MG63 (cell line): ENCODE results near the gene ZNF688. TPM values are rescaled to one million over a fixed set of nuclear protein-coding genes. Genes with fewer than 3 reads are reported as not detected.
"Not testable (repeated sequence)": the region's sequence is repeated elsewhere in the genome, so short reads cannot be mapped to it uniquely, and the experiment has no call there.

ENCODE experiments used
- DNase-seq: peaks from one replicate; pipeline ENCODE4 v3.0.0-alpha.2; 2020
- H3K27me3 ChIP-seq: fragments of 250-450 bp; sonication (Bioruptor Pico); 2 replicates; pipeline ENCODE4 v1.5.1; 2020; ENCODE audit warnings: mild to moderate bottlenecking, moderate library complexity
- H3K36me3 ChIP-seq: fragments of 250-450 bp; sonication (Bioruptor Pico); 2 replicates; pipeline ENCODE4 v1.5.1; 2020; ENCODE audit warnings: mild to moderate bottlenecking, moderate library complexity
- H3K4me3 ChIP-seq: fragments of 250-450 bp; sonication (Bioruptor Pico); 2 replicates; pipeline ENCODE4 v1.5.1; 2020; ENCODE audit warnings: mild to moderate bottlenecking, moderate library complexity
- H3K9me3 ChIP-seq: fragments of 250-450 bp; sonication (Bioruptor Pico); 2 replicates; pipeline ENCODE4 v1.5.1; 2020; ENCODE audit warnings: mild to moderate bottlenecking, moderate library complexity
- total RNA-seq: library from RNA; depleted of rRNA; stranded (reverse); fragments of >200 nt; shearing (Covaris generic); gene quantifications from 2 replicates; pipeline ENCODE4 v1.2.3, GENCODE V29; 2014; ENCODE audit warnings: low replicate concordance

Gene ZNF688
- total RNA-seq, 1 experiment from 2014 or later: 4.0 TPM

DNA sequence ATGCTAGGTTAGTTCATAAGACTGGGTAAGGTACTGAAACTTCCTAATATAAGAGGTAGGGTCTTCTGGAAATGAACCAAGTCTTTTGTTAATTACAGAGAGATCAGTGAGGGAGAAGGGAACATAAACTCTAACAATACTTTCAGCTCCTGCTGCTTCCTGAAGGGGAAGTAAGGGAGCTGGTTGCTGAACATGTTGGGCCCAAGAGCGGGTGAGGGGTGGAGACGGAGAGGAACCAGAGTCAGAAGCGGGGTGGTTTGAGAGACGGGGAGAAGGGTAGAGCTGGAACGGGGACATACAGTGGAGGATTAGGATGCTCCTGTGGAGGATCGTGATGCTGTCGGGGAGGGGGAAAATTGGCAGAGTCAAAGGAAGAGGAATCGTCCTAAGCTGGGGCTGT is 25.4 kb downstream of the ZNF688 start:
- no peak for DNase-seq

GRCh38 chr16:30543067-30543466 is 28.4 kb downstream of the ZNF688 start:
- Histone ChIP-seq H3K9me3 (no peaks in the 10 kb centered on the region), H3K36me3 (no peaks in the 10 kb centered on the region), H3K4me3 (no peak overlapping the region), H3K27me3 (no peaks in the 10 kb centered on the region)
- DNase-seq: no peak

More for the DNA sequence above, 25.4 kb downstream of the ZNF688 start:
- H3K4me3 ChIP-seq: no peak overlapping the region
- H3K9me3 ChIP-seq: no peaks in the 10 kb centered on the region
- no peaks in the 10 kb centered on the region for H3K36me3 ChIP-seq
- H3K27me3 ChIP-seq: no peaks in the 10 kb centered on the region

DNA sequence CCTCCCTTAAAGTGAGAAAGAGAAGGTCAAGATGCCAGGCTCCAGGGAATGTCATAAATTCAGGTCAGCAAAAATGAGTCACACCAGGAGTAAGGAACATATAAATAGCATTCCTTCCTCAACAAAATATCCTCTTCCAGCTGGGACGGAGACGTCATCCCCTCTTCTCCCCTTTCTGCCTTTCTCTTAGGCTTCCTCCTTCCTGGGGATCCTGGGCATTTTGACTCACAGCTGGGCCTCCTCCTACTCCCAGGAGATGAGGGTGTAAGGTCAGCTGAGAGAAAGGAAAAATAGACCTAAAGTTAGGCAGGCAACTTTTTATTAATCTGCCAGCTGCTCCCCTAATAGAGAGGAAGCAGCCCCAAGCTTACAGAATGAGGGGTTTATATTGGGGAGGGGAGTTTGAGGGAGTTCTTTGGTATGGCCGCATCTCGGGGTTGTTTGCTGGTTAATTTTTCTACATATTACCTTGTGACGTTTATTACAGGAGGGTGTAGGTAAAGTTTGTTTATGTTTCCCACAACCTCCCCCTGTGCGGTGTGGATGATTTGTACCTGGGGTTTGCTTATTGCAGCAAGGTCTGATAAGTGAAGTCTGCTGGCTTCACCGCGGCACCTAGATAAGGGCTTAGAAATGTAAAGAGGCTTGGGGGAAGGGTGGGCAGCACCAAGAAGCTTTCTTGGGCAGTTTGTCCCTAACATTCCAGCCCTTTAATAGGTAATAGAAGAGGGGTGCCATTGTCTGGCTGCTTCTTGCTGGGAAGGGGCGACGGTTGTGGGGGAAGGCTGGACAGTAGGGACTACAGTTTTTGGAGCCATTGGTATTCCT is 29.8 kb downstream of the ZNF688 start:
- Histone ChIP-seq H3K36me3 (peaks cover 3% of the 10 kb centered on the region), H3K9me3 (no peaks in the 10 kb centered on the region)
- DNase-seq: no peak

GRCh38 chr16:30540916-30541464 is 30.5 kb downstream of the ZNF688 start:
- not testable (repeated sequence) for H3K36me3 ChIP-seq, H3K4me3 ChIP-seq, DNase-seq, H3K9me3 ChIP-seq, H3K27me3 ChIP-seq

More for the DNA sequence above, 29.8 kb downstream of the ZNF688 start:
- Histone ChIP-seq H3K4me3 (no peak overlapping the region), H3K27me3 (no peaks in the 10 kb centered on the region)

DNA sequence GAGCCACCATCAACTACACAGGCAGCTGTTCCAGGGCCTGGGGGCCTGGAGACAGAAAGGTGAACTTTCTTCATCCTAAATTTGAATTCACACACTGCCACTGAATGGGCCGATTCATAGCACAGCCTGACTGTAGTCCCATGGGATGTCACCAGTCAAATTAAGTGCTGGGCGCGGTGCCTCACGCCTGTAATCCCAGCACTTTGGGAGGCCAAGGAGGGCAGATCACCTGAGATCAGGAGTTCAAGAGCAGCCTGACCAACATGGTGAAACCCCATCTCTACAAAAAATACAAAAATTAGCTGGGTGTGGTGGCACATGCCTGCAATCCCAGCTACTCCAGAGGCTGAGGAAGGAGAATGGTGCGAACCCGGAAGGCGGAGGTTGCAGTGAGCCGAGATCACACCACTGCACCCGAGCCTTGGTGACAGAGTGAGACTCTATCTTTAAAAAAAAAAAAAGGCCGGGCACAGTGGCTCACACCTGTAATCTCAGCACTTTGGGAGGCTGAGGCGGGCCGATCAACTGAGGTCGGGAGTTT is 31.5 kb downstream of the ZNF688 start:
- not testable (repeated sequence) for H3K4me3 ChIP-seq, DNase-seq, H3K27me3 ChIP-seq, H3K9me3 ChIP-seq, H3K36me3 ChIP-seq

- Histone ChIP-seq H3K4me3 (no peak overlapping the region), H3K27me3 (no peaks in the 10 kb centered on the region), H3K9me3 (no peaks in the 10 kb centered on the region), H3K36me3 (peaks cover 5% of the 10 kb centered on the region)
- no peak for DNase-seq
Measured at GRCh38 chr16:30539000-30539964, 32.2 kb downstream of the ZNF688 start.

- H3K36me3 ChIP-seq: peaks cover 24% of the 10 kb centered on the region
Measured at GRCh38 chr16:30536391-30537024, 35.0 kb downstream of the ZNF688 start.

GRCh38 chr16:30535777-30536190 is 35.7 kb downstream of the ZNF688 start:
- Histone ChIP-seq H3K4me3 (peak overlapping the region; percentile 68), H3K27me3 (no peaks in the 10 kb centered on the region), H3K9me3 (no peaks in the 10 kb centered on the region), H3K36me3 (peaks cover 31% of the 10 kb centered on the region)
- peak; percentile 84 for DNase-seq

More at GRCh38 chr16:30536391-30537024, 35.0 kb downstream of the ZNF688 start:
- not testable (repeated sequence) for H3K9me3 ChIP-seq, H3K27me3 ChIP-seq, H3K4me3 ChIP-seq, DNase-seq

GRCh38 chr16:30535106-30535776 is 36.3 kb downstream of the ZNF688 start:
- Histone ChIP-seq H3K9me3 (no peaks in the 10 kb centered on the region), H3K36me3 (peaks cover 33% of the 10 kb centered on the region), H3K27me3 (no peaks in the 10 kb centered on the region), H3K4me3 (peak overlapping the region; percentile 68)
- no peak for DNase-seq

DNA sequence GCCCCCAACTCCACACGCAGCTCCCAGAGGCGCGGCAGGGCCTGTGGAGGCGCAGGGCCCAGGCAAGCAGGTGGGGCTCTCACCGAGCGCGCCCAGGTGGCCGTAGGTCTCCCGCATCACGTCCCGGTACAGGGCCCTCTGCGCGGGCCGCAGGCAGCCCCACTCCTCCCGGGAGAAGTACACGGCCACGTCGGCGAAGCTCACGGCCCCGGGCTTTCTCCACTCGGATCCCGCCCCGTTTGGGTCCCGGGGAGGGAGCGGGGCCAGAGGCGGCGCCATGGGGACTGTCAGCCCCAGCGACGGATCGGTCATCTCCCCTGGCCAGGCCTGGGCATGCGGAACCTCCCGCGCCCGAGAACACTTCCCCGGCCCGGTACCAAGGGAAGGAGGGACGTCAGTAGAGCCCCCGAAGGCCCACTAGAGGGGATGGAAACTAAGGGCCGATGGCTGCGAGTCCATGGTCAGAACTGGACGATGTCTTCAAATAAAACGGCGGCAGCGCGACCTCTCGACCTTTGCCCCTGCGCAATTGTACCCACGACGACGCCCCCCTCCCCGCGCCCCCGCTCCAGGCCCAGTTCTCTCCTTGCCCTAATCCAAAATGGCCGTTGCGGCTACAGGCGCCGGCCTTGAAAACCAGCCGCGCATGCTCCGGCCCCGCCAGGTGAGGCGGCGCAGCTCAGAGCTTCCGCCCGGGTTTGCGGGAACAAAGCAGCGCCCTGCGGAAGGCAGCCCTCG is 37.0 kb downstream of the ZNF688 start, which contains the start of gene ZNF747:
ZNF747 (minus strand) TSS at position 491 of the 738 bp plus-strand sequence; CDS start at position 312, 179 bp downstream.
- H3K36me3 ChIP-seq: peaks cover 33% of the 10 kb centered on the region
- no peaks in the 10 kb centered on the region for H3K27me3 ChIP-seq
- H3K9me3 ChIP-seq: no peaks in the 10 kb centered on the region
- DNase-seq: peak; percentile 92
- H3K4me3 ChIP-seq: peak within 1 kb of the TSS; percentile 68

- H3K27me3 ChIP-seq: no peaks in the 10 kb centered on the region
- DNase-seq: peak; percentile 17
- no peaks in the 10 kb centered on the region for H3K9me3 ChIP-seq
- peaks cover 33% of the 10 kb centered on the region for H3K36me3 ChIP-seq
- H3K4me3 ChIP-seq: peak overlapping the region; percentile 68
Measured at GRCh38 chr16:30533748-30534367, 37.7 kb downstream of the ZNF688 start.

- peaks cover 33% of the 10 kb centered on the region for H3K36me3 ChIP-seq
Measured at GRCh38 chr16:30533146-30533522, 38.4 kb downstream of the ZNF688 start.

DNA sequence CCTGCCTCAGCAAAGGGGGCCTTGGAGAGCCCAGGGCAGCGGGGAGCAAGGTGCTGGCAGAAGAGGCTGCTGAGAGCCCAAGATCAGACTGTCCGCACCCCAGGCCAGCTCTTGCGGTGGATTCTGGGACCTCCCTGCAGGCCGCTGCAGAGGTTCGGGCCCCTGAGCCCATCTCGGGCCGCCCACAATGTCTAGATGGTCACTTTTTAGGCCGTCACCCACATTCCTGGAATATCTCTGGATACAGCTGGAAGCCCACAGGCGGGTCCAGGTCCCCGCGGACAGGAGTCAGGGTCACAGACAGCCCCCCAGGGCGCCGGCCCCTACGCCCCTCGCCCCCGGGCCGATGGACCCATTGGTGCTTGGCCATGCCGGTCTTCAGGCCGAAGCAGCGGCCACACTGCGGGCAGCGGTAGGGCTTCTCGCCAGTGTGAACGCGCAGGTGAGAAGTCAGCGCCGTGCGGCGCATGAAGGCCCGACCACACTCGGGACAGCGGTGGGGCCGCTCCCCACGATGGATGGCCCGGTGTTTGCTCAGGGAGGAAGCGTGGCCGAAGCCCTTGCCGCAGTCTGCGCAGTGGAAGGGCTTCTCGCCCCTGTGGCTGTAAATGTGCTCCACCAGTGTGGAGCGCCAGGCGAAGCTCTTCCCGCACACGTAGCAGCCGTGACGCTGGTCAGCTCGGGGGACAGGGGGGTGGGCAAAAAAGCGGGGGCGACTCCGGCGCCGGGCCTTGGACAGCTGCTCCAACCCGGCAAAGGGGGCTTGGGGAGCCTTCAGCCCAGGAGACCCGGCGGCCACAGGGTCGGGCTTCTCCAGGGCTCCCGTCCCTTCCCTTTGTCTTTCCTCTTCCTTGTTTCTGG is 39.0 kb downstream of the ZNF688 start:
- Histone ChIP-seq H3K9me3 (no peaks in the 10 kb centered on the region), H3K36me3 (peaks cover 33% of the 10 kb centered on the region), H3K27me3 (no peaks in the 10 kb centered on the region), H3K4me3 (no peak overlapping the region)
- no peak for DNase-seq

More at GRCh38 chr16:30533146-30533522, 38.4 kb downstream of the ZNF688 start:
- Histone ChIP-seq H3K9me3 (no peaks in the 10 kb centered on the region), H3K4me3 (peak overlapping the region; percentile 68), H3K27me3 (no peaks in the 10 kb centered on the region)
- DNase-seq: no peak
